ENCODE measurements around the gene ENTPD6. TPM values are rescaled to one million over a fixed set of nuclear protein-coding genes. Genes with fewer than 3 reads are reported as not detected.

The ENTPD6 gene
- total RNA-seq, 1 experiment from 2014 or later, result 80.4 TPM

DNA sequence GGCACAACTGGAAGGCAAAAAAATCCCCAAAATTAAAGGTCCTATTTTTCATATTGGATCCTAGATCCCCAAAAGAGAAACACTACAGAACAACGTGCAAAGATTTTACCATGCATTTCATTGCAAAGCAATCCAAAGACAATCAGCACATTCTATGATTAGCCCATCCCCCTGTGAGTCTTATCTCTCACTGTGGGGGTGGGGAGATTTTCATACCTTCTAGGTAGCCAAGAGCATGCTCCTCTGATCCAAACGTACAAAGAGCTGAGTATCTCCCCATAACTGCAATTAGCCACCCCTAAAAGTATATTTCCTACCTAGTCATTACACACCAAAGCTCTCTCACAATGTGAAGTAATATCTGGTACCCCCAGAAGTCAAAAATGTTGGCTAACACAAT, 22.2 kb upstream of the ENTPD6 start:
- H3K27me3 ChIP-seq (ENCODE audit: insufficient read depth, low read depth), result no peaks in the 10 kb centered on the region
- DNase-seq, result no peak
- TF ChIP-seq EZH2 (IDR thresholded peaks at IDR 0.05; ENCODE audit: low read depth), result no peak
- TF ChIP-seq, protein P1, sequence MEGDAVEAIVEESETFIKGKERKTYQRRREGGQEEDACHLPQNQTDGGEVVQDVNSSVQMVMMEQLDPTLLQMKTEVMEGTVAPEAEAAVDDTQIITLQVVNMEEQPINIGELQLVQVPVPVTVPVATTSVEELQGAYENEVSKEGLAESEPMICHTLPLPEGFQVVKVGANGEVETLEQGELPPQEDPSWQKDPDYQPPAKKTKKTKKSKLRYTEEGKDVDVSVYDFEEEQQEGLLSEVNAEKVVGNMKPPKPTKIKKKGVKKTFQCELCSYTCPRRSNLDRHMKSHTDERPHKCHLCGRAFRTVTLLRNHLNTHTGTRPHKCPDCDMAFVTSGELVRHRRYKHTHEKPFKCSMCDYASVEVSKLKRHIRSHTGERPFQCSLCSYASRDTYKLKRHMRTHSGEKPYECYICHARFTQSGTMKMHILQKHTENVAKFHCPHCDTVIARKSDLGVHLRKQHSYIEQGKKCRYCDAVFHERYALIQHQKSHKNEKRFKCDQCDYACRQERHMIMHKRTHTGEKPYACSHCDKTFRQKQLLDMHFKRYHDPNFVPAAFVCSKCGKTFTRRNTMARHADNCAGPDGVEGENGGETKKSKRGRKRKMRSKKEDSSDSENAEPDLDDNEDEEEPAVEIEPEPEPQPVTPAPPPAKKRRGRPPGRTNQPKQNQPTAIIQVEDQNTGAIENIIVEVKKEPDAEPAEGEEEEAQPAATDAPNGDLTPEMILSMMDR (conservative IDR thresholded peaks at IDR 0.05), result no peak
- H3K27ac ChIP-seq, result peak overlapping the region; percentile 42
- ChIA-PET POLR2A (ENCODE audit: unreplicated experiment) (no interaction called here), CTCF (no interaction called here)
- H3F3A ChIP-seq (ENCODE audit: insufficient read depth, low read depth), result peaks cover 31% of the 10 kb centered on the region
- H3K9me3 ChIP-seq (ENCODE audit: insufficient read depth, low read depth), result no peaks in the 10 kb centered on the region; the same call in 1 of the 2 replicates
- no TSS peak for BruUV-seq (replicated peaks)
- peaks cover 51% of the 10 kb centered on the region for H3K4me1 ChIP-seq (replicated peaks; ENCODE audit: insufficient read depth)
- H3K4me3 ChIP-seq, result no peak overlapping the region
- H2AFZ ChIP-seq, result no peak overlapping the region
- H3K4me2 ChIP-seq, result peak overlapping the region; percentile 23
- H4K20me1 ChIP-seq (ENCODE audit: insufficient read depth), result no peaks in the 10 kb centered on the region
- no peaks in the 10 kb centered on the region for H3K9me2 ChIP-seq (ENCODE audit: insufficient read depth)
- H3K36me3 ChIP-seq (ENCODE audit: low read depth), result no peaks in the 10 kb centered on the region
- H3K79me2 ChIP-seq (ENCODE audit: low read depth), result no peaks in the 10 kb centered on the region
- intact Hi-C loops (cut with micrococcal nuclease; ENCODE audit: unreplicated experiment), result loop anchor here (10.0 kb wide), 2 partner anchors 121 to 1249 kb away; no protein-coding TSS in a partner anchor

DNA sequence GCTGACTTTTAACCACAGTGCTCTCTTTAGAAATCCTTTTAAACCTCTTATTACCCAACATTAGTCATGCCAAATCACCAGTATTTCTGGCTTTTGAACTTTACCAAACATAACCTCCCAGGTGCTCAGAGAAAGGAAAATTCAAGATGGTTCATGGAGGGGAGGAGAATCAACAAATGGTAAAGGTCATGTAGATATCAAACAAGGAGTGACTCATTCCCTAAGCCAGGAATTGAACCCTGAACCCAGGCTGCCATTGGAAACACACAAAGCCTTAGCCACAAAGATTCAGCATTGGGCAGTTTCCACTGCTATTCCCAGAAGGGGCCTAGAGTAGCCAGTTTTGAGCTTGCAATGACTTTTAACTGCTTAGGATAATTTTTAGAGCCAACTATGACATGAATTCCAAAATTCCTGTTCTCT, 21.6 kb upstream of the ENTPD6 start:
- peak in 1 of 2 experiments; percentile 57 for DNase-seq
- no peak for TF ChIP-seq EZH2 (IDR thresholded peaks at IDR 0.05; ENCODE audit: low read depth)
- TF ChIP-seq, protein P1 (conservative IDR thresholded peaks at IDR 0.05), result no peak
- CTCF ChIA-PET, result no interaction called here
- Histone ChIP-seq H3K4me3 (no peak overlapping the region), H3K9me3 (ENCODE audit: insufficient read depth, low read depth) (no peaks in the 10 kb centered on the region; the same call in 1 of the 2 replicates), H3K4me2 (peak overlapping the region; percentile 23; the same call in 1 of the 2 replicates), H3K79me2 (ENCODE audit: low read depth) (no peaks in the 10 kb centered on the region), H3K4me1 (replicated peaks; ENCODE audit: insufficient read depth) (peaks cover 55% of the 10 kb centered on the region), H3K36me3 (ENCODE audit: low read depth) (no peaks in the 10 kb centered on the region), H4K20me1 (ENCODE audit: insufficient read depth) (no peaks in the 10 kb centered on the region), H2AFZ (no peak overlapping the region), H3K27me3 (ENCODE audit: insufficient read depth, low read depth) (no peaks in the 10 kb centered on the region), H3K9me2 (ENCODE audit: insufficient read depth) (no peaks in the 10 kb centered on the region), H3F3A (ENCODE audit: insufficient read depth, low read depth) (peaks cover 36% of the 10 kb centered on the region), H3K27ac (peak overlapping the region; percentile 42)
- no TSS peak for BruUV-seq (replicated peaks)
- intact Hi-C loops (cut with micrococcal nuclease; ENCODE audit: unreplicated experiment), result loop anchor here (10.0 kb wide), 2 partner anchors 121 to 1249 kb away; no protein-coding TSS in a partner anchor
- POLR2A ChIA-PET (ENCODE audit: unreplicated experiment), result interaction anchor here (0.7 kb wide), 1 partner anchor 76 kb away, joined by 7 read pairs; no protein-coding TSS in a partner anchor

DNA sequence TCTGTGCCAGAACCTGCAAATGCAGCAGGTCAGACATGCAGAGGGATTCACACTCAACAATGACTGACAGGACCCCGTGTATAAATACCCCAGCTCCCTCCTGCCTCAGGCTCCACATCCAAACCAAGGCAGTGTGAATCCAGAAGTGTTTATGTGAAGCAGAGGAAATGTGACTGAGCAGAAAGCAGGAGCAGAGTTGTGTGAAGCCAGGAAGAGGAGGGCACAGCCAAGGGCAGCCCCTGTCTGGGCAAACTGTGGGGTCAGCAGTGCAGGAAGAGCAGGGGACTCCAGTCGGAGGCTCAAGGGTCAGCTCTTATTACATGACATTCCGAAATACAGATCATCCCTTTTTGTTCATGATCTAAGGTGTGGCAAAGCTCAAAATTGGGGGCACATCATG, 19.3 kb upstream of the ENTPD6 start:
- H3K79me2 ChIP-seq (ENCODE audit: low read depth), result no peaks in the 10 kb centered on the region
- no TSS peak for BruUV-seq (replicated peaks)
- H3K9me2 ChIP-seq (ENCODE audit: insufficient read depth), result no peaks in the 10 kb centered on the region
- H3K36me3 ChIP-seq (ENCODE audit: low read depth), result no peaks in the 10 kb centered on the region
- peaks cover 65% of the 10 kb centered on the region for H3K4me1 ChIP-seq (replicated peaks; ENCODE audit: insufficient read depth)
- TF ChIP-seq, protein P1 (conservative IDR thresholded peaks at IDR 0.05), result no peak
- no peak for TF ChIP-seq EZH2 (IDR thresholded peaks at IDR 0.05; ENCODE audit: low read depth)
- no peaks in the 10 kb centered on the region for H4K20me1 ChIP-seq (ENCODE audit: insufficient read depth)
- no peak overlapping the region for H3K27ac ChIP-seq
- intact Hi-C loops (cut with micrococcal nuclease; ENCODE audit: unreplicated experiment), result loop anchor here (5.0 to 10.0 kb wide), 5 partner anchors 61 to 1289 kb away; no protein-coding TSS in a partner anchor
- H3K4me2 ChIP-seq, result no peak overlapping the region
- ChIA-PET CTCF (no interaction called here), POLR2A (ENCODE audit: unreplicated experiment) (interaction anchor here (0.5 kb wide), 1 partner anchor 9 kb away, joined by 5 read pairs; no protein-coding TSS in a partner anchor)
- no peak overlapping the region for H2AFZ ChIP-seq
- no peaks in the 10 kb centered on the region; the same call in 1 of the 2 replicates for H3K9me3 ChIP-seq (ENCODE audit: insufficient read depth, low read depth)
- H3F3A ChIP-seq (ENCODE audit: insufficient read depth, low read depth), result peaks cover 44% of the 10 kb centered on the region
- H3K4me3 ChIP-seq, result no peak overlapping the region
- no peaks in the 10 kb centered on the region for H3K27me3 ChIP-seq (ENCODE audit: insufficient read depth, low read depth)
- DNase-seq, result no peak

All from PC-9 (cell line).